Renal cortical epithelial cell (primary cell): ENCODE results near the gene NR3C1. TPM values are rescaled to one million over a fixed set of nuclear protein-coding genes. Genes with fewer than 3 reads are reported as not detected.
A peak's percentile ranks its signal among the peaks of the same experiment; 100 is the strongest.

Experiments
- DNase-seq: peaks from one replicate; pipeline ENCODE4 v3.0.0-alpha.2; 2011; ENCODE audit warnings: low read depth
- total RNA-seq: library from RNA; depleted of rRNA; stranded (reverse); fragments of >200 nt; gene quantifications from 2 replicates; pipeline ENCODE4 v1.2.3, GENCODE V29; 2014

The NR3C1 gene
- total RNA-seq, result 40.0 and 42.0 TPM in 2 replicates

GRCh38 chr5:143403593-143404415 lies at the start of gene NR3C1:
NR3C1 (minus strand) TSS chr5:143403686; CDS start chr5:143400839, 2,847 bp downstream.
- peak; percentile 52 for DNase-seq

DNA sequence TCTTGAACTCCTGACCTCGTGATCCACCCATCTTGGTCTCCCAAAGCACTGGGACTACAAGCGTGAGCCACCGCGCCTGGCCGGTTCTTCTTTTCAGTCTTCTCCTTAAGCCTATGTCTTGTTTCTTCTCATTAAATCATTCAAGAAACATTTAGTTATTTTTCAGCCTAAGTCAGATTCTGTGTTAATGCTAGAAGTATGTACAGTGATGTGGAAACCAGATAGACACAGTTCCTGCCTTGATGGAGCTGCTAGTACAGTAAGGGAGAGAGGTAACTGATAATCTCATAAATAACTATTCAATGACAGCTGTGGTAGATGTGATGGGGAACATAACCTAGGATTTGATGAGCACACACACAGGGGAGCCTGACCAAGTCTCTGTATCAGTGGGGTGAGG lies 46.3 kb upstream of the NR3C1 start:
- no peak for DNase-seq

GRCh38 chr5:143448518-143448917 lies 45.0 kb upstream of the NR3C1 start:
- DNase-seq, result no peak

GRCh38 chr5:143447983-143448382 lies 44.5 kb upstream of the NR3C1 start:
- DNase-seq, result no peak

- DNase-seq, result no peak
Measured at GRCh38 chr5:143446535-143447226, 43.2 kb upstream of the NR3C1 start.

DNA sequence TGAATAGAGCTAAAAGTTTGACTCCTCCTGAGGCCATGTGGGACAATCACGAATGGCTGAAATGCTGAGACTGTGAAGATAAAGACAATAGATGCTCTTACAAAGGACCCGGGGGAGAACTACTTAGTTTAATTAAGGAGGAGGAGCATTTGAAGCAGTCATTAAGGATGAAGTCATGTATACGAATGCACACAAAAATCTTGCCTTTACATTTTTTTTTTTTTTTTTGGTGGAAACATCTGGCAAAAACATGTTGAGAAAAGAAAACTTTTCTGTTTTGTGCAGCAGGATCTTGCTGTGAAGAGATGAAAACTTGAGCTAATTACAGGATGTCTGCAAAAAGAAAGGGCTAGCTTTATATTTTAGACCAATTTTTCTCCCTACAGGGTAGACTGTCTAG lies 42.3 kb upstream of the NR3C1 start:
- DNase-seq, result no peak

DNA sequence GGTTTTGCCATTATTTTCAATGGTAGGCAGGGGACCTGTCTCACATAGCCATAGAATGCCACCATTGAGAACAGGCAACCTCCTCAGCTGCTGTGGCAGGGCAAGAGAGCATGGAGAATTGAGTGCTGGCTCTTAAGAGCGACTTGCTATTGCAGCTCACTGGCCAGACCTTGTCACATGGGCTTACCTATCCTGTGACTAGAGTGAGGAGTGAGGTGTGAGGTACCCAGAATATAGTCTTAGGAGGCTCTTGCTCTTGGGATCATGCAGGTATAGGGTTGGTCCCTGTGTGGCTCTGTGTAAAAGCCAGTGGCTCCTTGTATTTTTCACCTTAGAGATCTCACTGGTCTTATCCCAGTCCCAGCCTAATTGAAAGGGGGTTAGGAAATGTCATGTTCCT lies 39.8 kb upstream of the NR3C1 start:
- DNase-seq, result no peak

DNA sequence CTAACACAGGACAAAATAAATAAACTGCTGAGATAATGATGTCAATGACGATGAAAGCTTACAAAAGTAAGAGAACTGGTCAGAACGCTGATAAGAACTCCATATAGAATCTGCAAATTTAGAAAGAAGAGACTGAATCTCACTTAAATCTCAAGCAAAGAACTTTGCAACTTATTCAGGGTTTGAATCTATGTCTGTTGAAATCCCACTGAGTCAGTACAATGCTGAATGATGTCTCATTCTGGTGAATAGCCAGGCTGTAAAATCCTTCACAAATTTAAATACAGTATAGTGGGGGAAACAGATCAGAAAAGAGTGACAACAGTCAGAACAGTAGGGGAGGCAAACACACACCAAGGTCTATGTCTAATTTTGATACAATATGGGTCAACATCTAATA lies 38.9 kb upstream of the NR3C1 start:
- DNase-seq, result no peak

DNA sequence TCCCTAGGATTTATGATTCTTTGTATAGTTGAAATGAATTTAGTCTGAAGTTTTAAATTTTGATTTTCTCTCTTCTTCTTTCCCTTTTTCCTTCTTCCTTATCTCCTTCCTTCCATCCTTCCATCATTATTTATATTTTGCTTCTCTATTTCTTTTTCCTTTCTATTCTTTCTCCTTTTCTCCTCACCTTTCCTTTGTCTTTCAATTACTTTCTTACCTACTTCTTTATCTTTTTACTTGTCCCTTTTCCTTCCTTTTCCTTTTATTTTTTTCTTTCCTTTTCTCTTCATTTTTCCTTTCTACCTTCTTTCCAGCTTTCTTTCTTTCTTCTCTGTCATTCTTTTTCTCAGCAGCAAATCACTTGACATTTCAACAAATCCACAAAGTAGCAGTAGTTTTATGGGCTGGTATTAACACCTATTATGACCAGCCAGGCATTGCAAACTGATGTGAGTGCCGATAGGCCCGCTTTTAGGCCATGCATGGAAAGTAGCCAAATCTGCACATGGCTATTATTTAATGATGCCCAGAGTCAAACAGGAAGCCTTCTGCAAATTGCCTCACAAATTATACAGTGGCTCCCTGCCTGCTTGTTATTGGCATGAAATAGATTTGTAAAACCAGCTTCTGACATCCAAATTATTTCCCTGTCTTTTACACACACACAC lies 37.1 kb upstream of the NR3C1 start:
- DNase-seq, result peak; percentile 81

- DNase-seq, result no peak
Measured at GRCh38 chr5:143437666-143438273, 34.3 kb upstream of the NR3C1 start.

DNA sequence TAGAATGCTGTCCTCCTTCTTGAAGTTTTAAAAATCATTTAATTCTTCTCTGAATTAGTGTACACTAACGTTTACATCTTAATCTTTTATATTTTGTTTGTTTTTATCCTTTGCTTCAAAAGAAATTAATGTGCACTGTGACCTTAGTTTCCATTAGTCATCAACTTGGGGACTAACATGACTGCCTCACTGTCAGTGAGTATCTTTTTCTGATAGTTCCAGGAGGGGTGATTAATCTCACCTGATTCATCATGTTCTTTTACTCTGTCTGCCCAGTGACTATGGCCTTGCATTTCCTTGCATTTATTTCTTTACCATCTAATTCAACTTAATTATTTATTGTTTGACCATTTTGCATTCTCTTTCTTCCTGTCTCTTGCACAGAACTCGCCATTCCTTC lies 33.4 kb upstream of the NR3C1 start:
- no peak for DNase-seq

GRCh38 chr5:143435210-143435657 lies 31.7 kb upstream of the NR3C1 start:
- peak; percentile 77 for DNase-seq

DNA sequence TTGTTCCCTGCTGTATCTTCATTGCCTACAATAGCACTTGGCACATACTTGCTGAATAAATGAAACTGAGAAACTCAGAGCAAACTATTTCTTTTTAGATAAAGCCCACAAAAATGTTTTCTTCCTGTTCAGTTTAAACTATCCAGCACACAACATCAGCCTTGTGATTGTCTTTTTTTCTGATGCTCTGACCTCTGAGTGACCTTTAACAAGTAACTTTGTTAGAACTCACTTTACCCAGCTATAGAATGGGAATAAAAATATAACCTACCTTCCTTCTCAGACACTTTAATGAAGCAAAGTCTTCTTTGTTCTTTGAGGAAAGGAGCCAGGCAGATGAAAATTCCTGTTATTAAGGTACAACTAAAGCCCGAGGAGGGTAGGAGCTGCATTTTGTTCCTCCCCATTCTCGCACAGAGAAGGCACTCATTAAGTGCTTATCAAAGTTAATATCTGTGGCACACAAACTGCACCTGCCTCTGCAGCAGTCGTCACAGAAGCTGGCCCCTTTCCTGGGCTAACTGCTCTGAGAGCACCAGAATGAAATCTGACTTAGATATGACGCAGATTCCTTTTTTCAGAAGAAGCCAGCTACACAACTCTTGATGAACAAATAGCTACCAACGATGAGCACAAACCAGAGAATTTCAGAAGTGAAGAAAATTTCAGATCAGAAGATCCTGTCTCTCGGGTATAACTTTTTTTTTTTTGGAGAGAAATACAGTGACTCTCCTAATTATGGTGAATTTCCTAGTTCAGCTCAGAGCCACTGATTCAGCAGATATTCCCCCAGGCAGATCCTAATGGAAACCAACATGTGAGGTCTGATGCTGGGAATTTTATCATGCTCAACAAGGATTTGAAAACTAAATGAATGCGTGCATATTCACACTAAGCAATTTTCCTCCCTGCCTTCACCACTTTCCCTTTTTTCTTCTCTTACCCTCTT lies 31.0 kb upstream of the NR3C1 start:
- no peak for DNase-seq

DNA sequence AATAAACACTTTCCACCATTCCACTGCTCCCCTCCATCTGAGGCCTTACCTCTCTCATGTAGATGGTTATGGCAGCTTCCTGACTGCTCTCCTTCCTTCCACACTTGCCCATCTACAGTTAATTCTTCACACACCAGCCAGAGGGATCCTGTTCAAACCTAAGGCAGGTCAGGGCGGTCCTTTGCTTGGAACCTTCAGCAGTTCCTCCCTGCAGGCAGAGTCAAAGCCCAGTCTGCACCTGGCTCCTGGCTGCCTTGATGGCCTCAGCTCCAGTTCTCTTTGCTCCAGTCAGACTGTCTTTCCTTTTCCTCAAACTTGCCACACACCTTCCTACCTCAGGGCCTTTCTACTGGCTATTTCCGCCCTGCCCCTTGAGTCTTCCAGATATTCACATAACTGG lies 30.2 kb upstream of the NR3C1 start:
- no peak for DNase-seq

GRCh38 chr5:143432658-143433239 lies 29.3 kb upstream of the NR3C1 start:
- peak; percentile 87 for DNase-seq

GRCh38 chr5:143431789-143432188 lies 28.3 kb upstream of the NR3C1 start:
- DNase-seq, result no peak

- DNase-seq, result no peak
Measured at GRCh38 chr5:143428738-143429420, 25.4 kb upstream of the NR3C1 start.

DNA sequence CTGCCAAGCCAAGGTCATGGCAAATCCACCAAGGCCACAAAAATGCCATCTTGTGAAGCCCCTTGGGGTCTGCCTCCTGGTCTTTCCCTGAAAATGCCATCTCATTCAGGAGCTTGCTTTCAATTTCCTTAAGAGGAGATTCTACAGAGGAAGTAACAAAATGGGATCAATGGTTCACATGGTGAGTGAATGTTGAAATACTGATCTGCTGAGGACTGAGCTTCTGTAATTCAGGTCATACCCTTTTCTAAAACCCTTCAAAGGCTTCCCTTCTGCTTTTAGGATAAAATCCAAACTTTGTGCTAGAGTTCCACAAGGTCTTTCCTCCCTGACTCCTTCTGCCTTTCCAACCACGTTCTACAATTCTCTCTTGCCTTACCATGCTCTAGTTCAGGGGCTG lies 24.7 kb upstream of the NR3C1 start:
- DNase-seq, result no peak

DNA sequence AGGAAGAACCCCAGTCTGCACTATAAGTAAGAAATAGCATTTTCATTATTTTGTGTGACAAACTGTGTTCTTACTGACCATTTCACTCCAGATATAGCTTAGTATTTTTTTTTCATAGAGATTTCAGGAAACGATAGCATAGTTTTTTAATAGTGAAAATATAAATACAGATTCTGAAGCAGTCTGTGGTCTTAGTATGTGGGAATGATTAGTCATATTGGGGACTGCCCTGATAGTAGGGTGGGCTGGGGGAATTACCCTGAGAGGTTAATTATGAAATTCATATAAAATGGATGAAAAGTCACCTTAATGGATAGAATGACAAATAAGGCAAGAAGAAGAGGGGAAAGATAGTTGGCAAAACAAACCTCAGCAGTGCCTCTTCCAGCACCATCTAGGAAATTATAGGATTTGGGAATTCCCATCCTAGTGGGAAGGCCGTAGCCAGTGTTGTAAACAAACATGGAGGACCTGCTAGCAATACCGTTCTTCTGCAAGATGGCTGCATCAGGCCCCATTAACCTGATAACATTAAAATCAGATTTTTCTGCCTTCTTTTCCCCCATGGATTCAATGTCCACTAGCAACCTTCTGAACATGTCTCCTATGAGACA lies 23.7 kb upstream of the NR3C1 start:
- no peak for DNase-seq
